HG03378 (cell line): ENCODE results near the gene MAT2A.
"Not testable (repeated sequence)": the region's sequence is repeated elsewhere in the genome, so short reads cannot be mapped to it uniquely, and the experiment has no call there.

ENCODE experiments used
- ATAC-seq: cut with Tn5 transposase; IDR thresholded peaks from one replicate; pipeline ENCODE4 v1.9.1; 2021; ENCODE audit warnings: mild to moderate bottlenecking, moderate library complexity; ENCODE audit not compliant: unreplicated experiment

Gene MAT2A

GRCh38 chr2:85547089-85547858 lies 8.3 kb downstream of the MAT2A start:
- no peak for ATAC-seq

- ATAC-seq: no peak
Measured at GRCh38 chr2:85547859-85548607, 9.1 kb downstream of the MAT2A start.

- no peak for ATAC-seq
Measured at GRCh38 chr2:85548608-85548900, 9.6 kb downstream of the MAT2A start.

GRCh38 chr2:85549095-85549494 lies 10.1 kb downstream of the MAT2A start:
- ATAC-seq: no peak

GRCh38 chr2:85549826-85550225 lies 10.9 kb downstream of the MAT2A start:
- ATAC-seq: no peak

- no peak for ATAC-seq
Measured at GRCh38 chr2:85550486-85550885, 11.5 kb downstream of the MAT2A start.

GRCh38 chr2:85551698-85552678 lies 13.0 kb downstream of the MAT2A start:
- ATAC-seq: peak; percentile 63

- no peak for ATAC-seq
Measured at GRCh38 chr2:85553184-85553583, 14.2 kb downstream of the MAT2A start.

GRCh38 chr2:85554980-85555612 lies 16.1 kb downstream of the MAT2A start:
- no peak for ATAC-seq

- no peak for ATAC-seq
Measured at GRCh38 chr2:85557130-85557529, 18.2 kb downstream of the MAT2A start.

GRCh38 chr2:85558160-85558559 lies 19.2 kb downstream of the MAT2A start:
- ATAC-seq: no peak

- ATAC-seq: not testable (repeated sequence)
Measured at GRCh38 chr2:85560403-85560726, 21.4 kb downstream of the MAT2A start.

GRCh38 chr2:85560812-85561279 lies 21.9 kb downstream of the MAT2A start:
- peak; percentile 8 for ATAC-seq

GRCh38 chr2:85561280-85562212 lies 22.6 kb downstream of the MAT2A start, which contains the start of gene GGCX:
Gene GGCX, minus strand, starts transcription at chr2:85561493. Its CDS starts 65 bp downstream, at chr2:85561428.
- peak; percentile 69 for ATAC-seq

GRCh38 chr2:85564144-85564563 lies 25.2 kb downstream of the MAT2A start:
- ATAC-seq: peak; percentile 54

GRCh38 chr2:85566265-85566664 lies 27.3 kb downstream of the MAT2A start:
- no peak for ATAC-seq

- ATAC-seq: no peak
Measured at GRCh38 chr2:85575739-85576138, 36.8 kb downstream of the MAT2A start.

- no peak for ATAC-seq
Measured at GRCh38 chr2:85577063-85577385, 38.1 kb downstream of the MAT2A start.

GRCh38 chr2:85577386-85578242 lies 38.6 kb downstream of the MAT2A start, which contains the start of gene VAMP8:
Gene VAMP8, plus strand, starts transcription at chr2:85577586. Its CDS starts 61 bp downstream, at chr2:85577647.
- no peak for ATAC-seq
